ENCODE results near the gene ITGB3.

ITGB3 gene

DNA sequence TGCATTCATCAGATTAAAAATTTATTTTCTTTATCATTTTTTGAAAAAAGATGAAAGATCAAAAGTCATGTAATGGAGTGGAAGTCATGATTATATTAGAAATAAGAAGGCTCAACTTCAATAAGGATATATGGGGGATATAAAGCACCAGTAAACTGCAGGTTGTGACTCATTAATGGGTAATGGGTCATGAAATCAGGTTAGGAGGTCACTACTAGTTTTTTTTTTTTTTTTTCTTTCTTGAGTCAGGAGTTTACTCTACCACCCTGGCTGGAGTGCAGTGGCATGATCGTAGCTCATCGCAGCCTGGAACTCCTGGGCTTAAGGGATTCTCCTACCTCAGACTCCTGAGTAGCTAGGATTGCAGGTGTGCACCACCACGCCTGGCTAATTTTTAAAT is 84.4 kb downstream of the ITGB3 start:
- DNase-seq (ENCODE audit: low spot score) = no peak

DNA sequence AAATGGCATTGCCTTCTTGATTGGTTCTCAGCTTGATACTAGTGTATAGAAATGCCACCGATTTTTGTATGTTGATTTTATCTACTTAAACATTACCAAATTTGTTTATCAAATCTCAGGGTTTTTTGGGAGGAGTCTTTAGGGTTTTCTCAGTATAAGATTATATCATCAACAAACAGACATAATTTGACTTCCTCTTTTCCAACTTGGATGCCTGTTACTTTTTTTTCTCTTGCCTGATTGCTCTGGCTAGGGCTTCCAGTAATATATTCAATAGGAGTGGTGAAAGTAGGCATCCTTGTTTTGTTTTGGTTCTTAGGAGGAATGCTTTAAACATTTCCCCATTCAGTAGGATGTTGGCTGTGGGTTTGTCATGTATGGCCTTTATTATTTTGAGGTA is 99.2 kb downstream of the ITGB3 start:
- DNase-seq (ENCODE audit: low spot score) = no peak

DNA sequence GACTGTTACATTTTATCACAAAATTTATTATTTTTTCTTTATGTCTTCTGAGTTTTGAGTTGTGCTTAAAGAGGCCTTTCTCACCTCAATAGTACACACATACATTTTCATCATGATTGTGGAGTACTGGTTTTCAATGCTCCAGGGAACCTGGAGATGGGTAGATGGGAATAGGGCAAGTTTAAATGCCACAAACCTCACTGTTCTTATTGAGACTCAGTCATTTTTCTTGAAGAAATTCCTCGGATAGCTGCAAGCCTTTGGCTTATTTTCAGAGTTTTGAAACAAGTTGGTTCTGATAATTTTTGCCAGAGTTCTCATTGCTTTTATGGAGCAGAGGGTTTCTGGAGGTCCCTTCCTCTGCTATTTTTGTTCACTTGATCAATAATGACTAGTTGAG is 105.0 kb downstream of the ITGB3 start:
- no peak for DNase-seq (ENCODE audit: low spot score)
